Adrenal gland (tissue), 12 donors: ENCODE results near the gene UBE2J2. TPM values are rescaled to one million over a fixed set of nuclear protein-coding genes. Genes with fewer than 3 reads are reported as not detected.
A peak's percentile ranks its signal among the peaks of the same experiment; 100 is the strongest.

Experiments used
- DNase-seq, 7 donors: peaks; one replicate each; pipeline ENCODE4 v3.0.0-alpha.2; 2019 to 2020
- H3K27ac ChIP-seq, 5 donors: fragments of 200-600 bp; sonication (generic) in 4 of 5; 1 replicate in 3 of 5; 2 replicates in 2 of 5; pipeline versions ENCODE4 v1.5.1 to v1.8.0; 2016 to 2020; ENCODE audit warnings: mild to moderate bottlenecking in 1 of 5
- H3K27me3 ChIP-seq: fragments of 200-600 bp; 2 replicates; pipeline ENCODE4 v1.8.0; 2021
- H3K36me3 ChIP-seq, 2 donors: fragments of 200-600 bp; replicated peaks in 1 of 2; 1 replicate in 1 of 2; 2 replicates in 1 of 2; pipeline versions ENCODE4 v1.5.1 to v1.8.0; 2018 to 2022
- H3K4me1 ChIP-seq, 2 donors: fragments of 200-600 bp; replicated peaks in 1 of 2; 1 replicate in 1 of 2; 2 replicates in 1 of 2; pipeline versions ENCODE4 v1.5.1 to v1.8.0; 2018 to 2021
- H3K4me3 ChIP-seq, 4 donors: fragments of 200-600 bp; sonication (generic) in 3 of 4; one replicate each; pipeline ENCODE4 v1.5.1; 2016 to 2018
- H3K9me3 ChIP-seq, 3 donors: fragments of 200-600 bp; sonication (generic) in 1 of 3; replicated peaks in 1 of 3; 1 replicate in 2 of 3; 2 replicates in 1 of 3; pipeline versions ENCODE4 v1.5.1 to v1.8.0; 2016 to 2021
- CTCF ChIP-seq, 6 experiments: fragments of 450-650 bp in 4 of 6; fragments of 200-600 bp in 2 of 6; sonication (generic) in 1 of 6; IDR thresholded peaks; 1 replicate in 5 of 6; 2 replicates in 1 of 6; pipeline versions ENCODE4 v1.5.1 to v1.8.0; 2016 to 2021; ENCODE audit warnings: antibody characterized with exemption in 6 of 6, mild to moderate bottlenecking in 2 of 6, moderate library complexity in 1 of 6
- POLR2A ChIP-seq, 2 donors: fragments of 450-650 bp; IDR thresholded peaks; one replicate each; pipeline ENCODE4 v1.6.1; 2017; ENCODE audit warnings: antibody characterized with exemption in 2 of 2, mild to moderate bottlenecking in 2 of 2, moderate library complexity in 1 of 2
- WGBS, 4 donors: extraction: QIAGEN DNeasy Blood & Tissue Kit in 2 of 4; methylation state at CpG; one replicate each; pipeline versions ENCODE4 v1.1.5 to v1.1.7; 2013 to 2017; 5-methylcytosine and 5-hydroxymethylcytosine counted together
- intact Hi-C, 2 donors: fragments of 100-400 bp; cut with DNase I; formaldehyde crosslinking; loops; one replicate each; pipeline versions ENCODE4 v1.14.1 to v1.15.0; 2022 to 2023
- polyA plus RNA-seq, 3 donors: library from polyadenylated mRNA; stranded (reverse); fragments of 200-250 nt in 2 of 3; fragments of 350-450 nt in 1 of 3; fragmentation: Illumina TruSeq in 1 of 3; extraction: RNeasy Lipid Tissue Mini Kit (QIAGEN cat#74804) in 1 of 3; gene quantifications; one replicate each; pipeline ENCODE4 v1.2.3, GENCODE V29; 2013 to 2014
- total RNA-seq, 9 donors: library from RNA; depleted of rRNA in 4 of 9; stranded (reverse); fragments of >200 nt in 4 of 9; fragments of 120-200 nt in 1 of 9; fragmentation: NEBNext Ultra II Directional in 1 of 9; extraction: Animal tissue kit (Norgen Biotek cat#: 25700) in 1 of 9; gene quantifications; one replicate each; pipeline versions ENCODE4 v1.1.0 to v1.2.4, GENCODE V29; 2013 to 2023
- donor health status: healthy with polysubstance abuse.
- donor health status: Bipolar disorder and iron deficiency.
- donor health status: DM: yes; HTN: yes; CAD: no.
- donor health status: DM: no; HTN: no; CAD: no.
- donor health status: DM: no; HTN: no; CAD: no.
- donor health status: DM: yes; HTN: yes; CAD: no.

UBE2J2 gene
- total and polyA plus RNA-seq, 12 donors: 30.1 to 74.4 (median 49.8) TPM

- intact Hi-C loops: no loop called here
- Histone ChIP-seq H3K4me1 (peaks cover 9 to 25% of the 10 kb centered on the region in 2 donors), H3K36me3 (no peaks in the 10 kb centered on the region), H3K27me3 (no peaks in the 10 kb centered on the region), H3K27ac (no peak overlapping the region), H3K9me3 (no peaks in the 10 kb centered on the region), H3K4me3 (no peak overlapping the region)
- 91 to 98% (median 96%) methylated on average over 13 of the region's 13 CpGs for WGBS, 4 donors
- no peak for DNase-seq
- TF ChIP-seq CTCF (IDR thresholded peaks at IDR 0.05) (no peak), POLR2A (IDR thresholded peaks at IDR 0.05) (no peak)
Measured at GRCh38 chr1:1278620-1279019, 5.0 kb upstream of the UBE2J2 start.

GRCh38 chr1:1275836-1276235, 2.2 kb upstream of the UBE2J2 start:
- Histone ChIP-seq H3K27me3 (no peaks in the 10 kb centered on the region), H3K4me1 (peaks cover 18 to 31% of the 10 kb centered on the region in 2 donors), H3K36me3 (no peaks in the 10 kb centered on the region), H3K4me3 (no peak overlapping the region), H3K9me3 (no peaks in the 10 kb centered on the region), H3K27ac (no peak overlapping the region)
- TF ChIP-seq CTCF (IDR thresholded peaks at IDR 0.05) (no peak), POLR2A (IDR thresholded peaks at IDR 0.05) (no peak)
- no peak for DNase-seq
- WGBS, 4 donors: 84 to 91% (median 89%) methylated on average over 9 of the region's 9 CpGs
- intact Hi-C loops: no loop called here

- Histone ChIP-seq H3K4me3 (peak overlapping the region in 1 of 4 donors; percentile 98), H3K27ac (no peak overlapping the region), H3K9me3 (no peaks in the 10 kb centered on the region), H3K4me1 (peaks cover 20 to 38% of the 10 kb centered on the region in 2 donors), H3K27me3 (no peaks in the 10 kb centered on the region), H3K36me3 (no peaks in the 10 kb centered on the region)
- no peak for DNase-seq
- WGBS, 4 donors: 80 to 93% (median 85%) methylated on average over 1 to 15 of the region's 15 CpGs
- intact Hi-C loops: no loop called here
- TF ChIP-seq CTCF (IDR thresholded peaks at IDR 0.05): no peak
- TF ChIP-seq POLR2A (IDR thresholded peaks at IDR 0.05): no peak
Measured at GRCh38 chr1:1274931-1275431, 1.3 kb upstream of the UBE2J2 start.

GRCh38 chr1:1274299-1274930, 761 bp upstream of the UBE2J2 start:
- no peaks in the 10 kb centered on the region for H3K27me3 ChIP-seq
- H3K36me3 ChIP-seq: no peaks in the 10 kb centered on the region
- 17 to 61% (median 24%) methylated on average over 6 to 31 of the region's 31 CpGs for WGBS, 4 donors
- peaks cover 20 to 38% of the 10 kb centered on the region in 2 donors for H3K4me1 ChIP-seq
- peak overlapping the region; percentile 33 to 98 (median 50) for H3K4me3 ChIP-seq
- no peak for DNase-seq
- intact Hi-C loops: no loop called here
- peak overlapping the region in 3 of 5 donors; percentile 74 to 97 (median 77) for H3K27ac ChIP-seq
- no peak for TF ChIP-seq POLR2A (IDR thresholded peaks at IDR 0.05)
- no peak for TF ChIP-seq CTCF (IDR thresholded peaks at IDR 0.05)
- H3K9me3 ChIP-seq: no peaks in the 10 kb centered on the region
